Epidermal melanocyte (primary cell): ENCODE data around the gene LRRC75A.
"Not testable (repeated sequence)": the region's sequence is repeated elsewhere in the genome, so short reads cannot be mapped to it uniquely, and the experiment has no call there.

Experiments used
- DNase-seq: peaks from one replicate; pipeline ENCODE4 v3.0.0; 2011; ENCODE audit warnings: low spot score; ENCODE audit not compliant: insufficient read length

The LRRC75A gene, protein sequence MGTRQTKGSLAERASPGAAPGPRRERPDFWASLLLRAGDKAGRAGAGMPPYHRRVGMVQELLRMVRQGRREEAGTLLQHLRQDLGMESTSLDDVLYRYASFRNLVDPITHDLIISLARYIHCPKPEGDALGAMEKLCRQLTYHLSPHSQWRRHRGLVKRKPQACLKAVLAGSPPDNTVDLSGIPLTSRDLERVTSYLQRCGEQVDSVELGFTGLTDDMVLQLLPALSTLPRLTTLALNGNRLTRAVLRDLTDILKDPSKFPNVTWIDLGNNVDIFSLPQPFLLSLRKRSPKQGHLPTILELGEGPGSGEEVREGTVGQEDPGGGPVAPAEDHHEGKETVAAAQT

DNA sequence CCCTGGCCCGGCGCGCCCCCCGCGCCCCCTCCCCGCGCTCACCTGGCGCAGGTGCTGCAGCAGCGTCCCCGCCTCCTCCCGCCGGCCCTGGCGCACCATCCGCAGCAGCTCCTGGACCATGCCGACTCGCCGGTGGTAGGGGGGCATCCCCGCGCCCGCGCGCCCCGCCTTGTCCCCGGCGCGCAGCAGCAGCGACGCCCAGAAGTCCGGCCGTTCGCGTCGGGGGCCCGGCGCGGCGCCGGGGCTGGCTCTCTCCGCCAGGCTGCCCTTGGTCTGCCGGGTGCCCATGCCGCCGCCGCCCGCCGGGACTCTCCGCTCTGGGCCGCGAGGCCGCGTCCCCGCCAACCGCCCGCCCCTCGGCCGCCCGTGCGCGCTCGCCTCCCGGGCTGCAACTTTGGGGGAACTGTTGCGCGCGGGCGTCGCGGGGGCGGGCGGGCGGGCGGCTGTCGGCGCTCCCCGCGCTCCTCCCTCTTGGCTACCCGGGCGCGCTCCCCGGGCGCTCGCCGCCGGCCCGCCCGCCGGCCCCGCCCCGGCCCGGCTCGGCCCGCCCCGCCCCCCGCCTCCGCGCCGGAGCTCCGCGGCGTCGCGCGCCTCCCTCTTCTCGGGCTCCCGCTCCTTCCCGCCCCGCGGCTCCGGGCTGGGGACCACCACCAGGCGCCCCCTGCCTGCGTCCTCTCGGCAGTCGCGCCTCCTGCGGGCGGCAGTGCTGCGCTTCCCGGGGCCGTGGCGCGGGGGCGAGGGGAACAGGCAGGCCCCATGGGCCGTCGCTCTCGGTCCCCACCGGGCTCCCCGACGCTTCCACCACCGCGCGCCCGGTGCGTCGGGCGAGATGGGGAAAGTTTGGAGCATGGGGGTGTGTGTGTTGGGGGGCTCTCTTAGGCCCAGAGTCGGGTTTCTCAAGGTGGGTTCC is at the start of gene LRRC75A:
Gene LRRC75A (minus strand): TSS at position 491 of the 910 bp plus-strand sequence. CDS start 203 bp downstream, at position 288.
- DNase-seq, result peak; percentile 58

DNA sequence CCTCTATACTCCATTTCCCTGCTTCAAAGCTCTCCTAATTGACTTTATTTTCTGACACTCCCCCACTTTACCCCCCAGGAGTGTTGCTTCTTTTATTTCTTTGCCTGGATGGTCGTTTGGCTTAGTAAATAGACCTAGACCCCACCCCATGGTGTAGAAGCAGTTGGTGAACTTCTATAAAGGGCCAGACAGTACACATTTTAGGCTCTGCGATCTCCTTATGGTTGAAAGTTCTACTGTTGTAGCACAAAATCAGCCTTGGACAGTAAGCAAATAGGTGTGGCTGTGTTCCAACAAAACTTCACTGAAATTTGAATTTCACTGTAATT is 45.1 kb upstream of the LRRC75A start:
- DNase-seq, result no peak

DNA sequence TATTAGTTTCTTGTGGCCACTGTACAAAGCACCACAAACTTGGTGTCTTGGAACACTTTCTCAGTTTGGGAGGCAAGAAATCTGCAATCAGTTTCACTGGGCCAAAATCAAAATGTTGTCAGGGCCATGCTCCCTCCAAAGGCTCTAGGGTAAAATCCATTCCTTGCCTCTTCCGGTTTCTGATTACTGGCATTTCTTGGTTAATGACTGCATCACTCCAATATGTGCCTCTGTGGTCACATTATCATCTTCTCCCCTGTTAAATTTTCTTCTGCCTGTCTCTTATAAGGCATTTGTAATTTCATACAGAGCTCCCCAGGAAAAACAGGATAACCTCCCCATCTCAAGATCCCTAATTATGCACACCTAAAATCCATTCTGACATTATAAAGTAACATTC is 42.2 kb upstream of the LRRC75A start:
- no peak for DNase-seq

- DNase-seq, result no peak
Observed at GRCh38 chr17:16529906-16530305, 37.9 kb upstream of the LRRC75A start.

GRCh38 chr17:16527298-16527697 is 35.3 kb upstream of the LRRC75A start:
- no peak for DNase-seq

- DNase-seq, result not testable (repeated sequence)
Observed at GRCh38 chr17:16525556-16525955, 33.6 kb upstream of the LRRC75A start.

DNA sequence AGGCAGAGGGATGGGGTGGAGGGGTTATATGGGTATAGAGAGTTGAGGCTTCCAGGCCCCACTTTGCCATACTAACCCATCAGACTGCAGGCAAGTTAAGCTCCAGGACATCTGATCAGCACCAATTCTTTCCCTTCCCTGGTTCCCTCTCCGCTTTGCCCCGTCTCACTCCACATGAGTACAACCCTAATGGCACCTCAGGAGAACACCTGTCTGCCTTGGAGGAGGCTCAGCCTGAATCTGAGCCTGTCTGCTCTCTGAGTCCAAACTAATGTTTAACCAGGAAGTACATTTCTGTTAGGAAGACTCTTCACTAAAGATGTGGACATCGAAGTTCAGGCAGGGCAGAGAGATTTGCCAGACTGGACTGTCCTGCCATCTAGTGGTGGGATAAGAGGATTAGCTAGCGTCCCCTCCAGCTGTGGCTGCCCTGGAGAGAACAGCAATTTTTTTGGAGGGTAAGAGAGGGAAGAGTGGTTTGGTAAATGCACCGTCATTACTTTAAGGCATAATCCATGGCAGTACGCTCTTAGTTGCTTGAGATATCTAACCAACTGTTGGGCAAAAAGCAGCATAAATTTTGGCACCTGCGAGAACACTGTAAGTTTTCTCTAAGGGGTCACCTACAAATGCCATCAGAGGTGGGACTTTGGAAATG is 29.2 kb upstream of the LRRC75A start:
- peak; percentile 88 for DNase-seq

DNA sequence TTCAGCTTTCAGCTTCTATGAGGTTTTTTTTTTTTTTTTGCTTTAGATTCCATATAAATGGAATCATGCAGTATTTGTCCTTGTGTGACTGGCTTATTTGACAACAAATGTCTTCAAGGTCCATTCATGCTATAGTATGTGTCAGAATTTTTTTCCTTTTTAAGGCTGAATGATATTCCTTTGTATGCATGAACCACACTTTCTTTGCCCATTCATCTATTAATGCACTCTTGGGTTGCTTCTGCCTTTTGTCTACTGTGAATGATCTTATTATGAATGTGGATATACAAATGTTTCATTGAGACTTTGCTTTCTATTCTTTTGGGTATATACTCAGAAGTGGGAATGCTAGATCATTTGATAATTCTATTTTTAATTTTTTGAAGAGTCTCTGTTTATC is 27.0 kb upstream of the LRRC75A start:
- no peak for DNase-seq

GRCh38 chr17:16517477-16517876 is 25.5 kb upstream of the LRRC75A start:
- DNase-seq, result no peak

- peak; percentile 43 for DNase-seq
Observed at GRCh38 chr17:16516594-16517051, 24.6 kb upstream of the LRRC75A start.

DNA sequence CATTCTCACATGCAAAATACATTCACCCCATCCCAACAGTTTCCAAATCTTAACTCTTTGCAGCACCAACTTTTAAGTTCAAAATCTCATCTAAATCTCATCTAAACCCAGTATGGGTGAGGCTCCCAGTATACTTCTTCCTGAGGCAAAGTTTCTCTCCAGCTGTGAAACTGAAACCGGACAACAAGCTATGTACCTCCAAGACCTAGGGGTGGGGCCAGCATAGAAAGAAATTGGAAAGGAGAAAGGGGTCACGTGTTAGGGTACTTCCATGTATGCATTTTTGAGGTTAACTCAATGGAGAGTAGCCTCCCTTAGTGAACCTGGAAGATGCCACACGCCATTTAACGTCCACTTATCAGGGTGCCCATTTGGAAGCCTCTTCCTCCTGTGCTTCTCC is 23.9 kb upstream of the LRRC75A start:
- DNase-seq, result no peak

GRCh38 chr17:16513873-16514272 is 21.9 kb upstream of the LRRC75A start:
- DNase-seq, result no peak

DNA sequence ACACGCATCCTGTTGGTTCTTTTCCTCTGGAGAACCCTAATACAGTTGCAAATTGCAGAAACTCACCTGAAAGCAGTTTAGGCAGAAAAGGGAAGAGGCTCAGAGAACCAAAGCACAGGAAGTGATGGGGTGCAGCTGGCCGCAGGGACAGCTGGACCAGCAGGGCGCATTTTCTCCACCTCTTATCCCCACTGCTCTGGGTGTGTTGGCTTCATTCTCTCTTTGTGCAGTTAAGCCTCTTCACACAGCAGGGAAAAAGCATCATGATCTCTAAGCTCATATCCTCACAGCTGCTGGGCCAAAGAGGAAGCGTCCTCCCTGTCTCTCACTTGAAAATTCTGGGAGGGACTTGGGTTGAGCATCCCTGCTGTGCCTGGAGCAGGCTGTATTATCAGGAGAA is 20.0 kb upstream of the LRRC75A start:
- no peak for DNase-seq

- DNase-seq, result no peak
Observed at GRCh38 chr17:16511593-16511992, 19.6 kb upstream of the LRRC75A start.

DNA sequence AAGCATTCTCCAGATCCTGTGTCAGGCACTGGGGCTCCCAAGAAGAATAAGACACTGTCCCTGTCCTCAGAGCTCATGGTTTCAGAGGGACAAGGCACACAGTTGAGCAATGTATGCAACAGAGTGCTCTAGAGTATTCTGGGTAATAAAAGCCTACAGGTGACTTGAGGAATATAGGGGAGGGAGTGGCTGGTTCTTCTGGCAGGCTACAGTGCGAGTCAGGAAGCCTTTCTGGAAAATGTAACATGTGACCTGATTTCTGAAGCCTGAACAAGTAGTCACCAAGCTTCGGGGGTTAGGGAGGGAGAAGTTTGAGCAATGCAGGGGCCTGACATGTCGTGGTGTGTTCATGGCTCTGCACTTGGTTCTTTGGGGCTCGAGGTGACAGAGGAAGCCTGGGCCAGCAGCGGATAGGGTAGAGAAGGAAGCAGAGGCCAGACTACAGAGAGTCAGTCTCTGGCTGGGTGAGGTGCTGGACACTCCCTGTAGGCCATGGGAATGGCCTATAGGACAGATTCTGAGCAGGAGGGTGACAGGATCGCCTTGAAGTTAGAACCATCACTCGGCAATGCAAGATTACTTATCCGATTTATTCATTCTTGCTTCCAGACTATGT is 16.0 kb upstream of the LRRC75A start:
- DNase-seq, result no peak

- DNase-seq, result no peak
Observed at GRCh38 chr17:16506188-16506587, 14.2 kb upstream of the LRRC75A start.

DNA sequence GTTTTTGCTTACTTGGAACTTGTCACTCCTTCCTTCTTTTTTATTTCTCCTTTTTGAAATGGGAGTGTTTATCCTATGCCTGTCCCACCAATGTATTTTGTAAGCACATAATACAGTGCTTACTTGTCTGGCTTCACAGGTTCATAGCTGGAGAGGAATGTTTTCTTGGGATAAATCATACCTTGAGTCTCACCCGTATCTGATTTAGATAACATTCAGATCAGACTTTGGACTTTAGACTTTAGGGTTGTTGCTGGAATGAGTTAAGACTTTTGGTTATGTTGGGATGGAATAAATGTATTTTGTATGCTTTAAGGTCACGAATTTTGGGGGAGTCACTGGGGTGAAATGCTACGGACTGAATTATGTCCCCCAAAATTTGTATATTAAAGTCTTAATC is 13.0 kb upstream of the LRRC75A start:
- DNase-seq, result no peak

- DNase-seq, result no peak
Observed at GRCh38 chr17:16496820-16497489, 5.0 kb upstream of the LRRC75A start.

GRCh38 chr17:16495980-16496819 is 4.2 kb upstream of the LRRC75A start:
- DNase-seq, result no peak

DNA sequence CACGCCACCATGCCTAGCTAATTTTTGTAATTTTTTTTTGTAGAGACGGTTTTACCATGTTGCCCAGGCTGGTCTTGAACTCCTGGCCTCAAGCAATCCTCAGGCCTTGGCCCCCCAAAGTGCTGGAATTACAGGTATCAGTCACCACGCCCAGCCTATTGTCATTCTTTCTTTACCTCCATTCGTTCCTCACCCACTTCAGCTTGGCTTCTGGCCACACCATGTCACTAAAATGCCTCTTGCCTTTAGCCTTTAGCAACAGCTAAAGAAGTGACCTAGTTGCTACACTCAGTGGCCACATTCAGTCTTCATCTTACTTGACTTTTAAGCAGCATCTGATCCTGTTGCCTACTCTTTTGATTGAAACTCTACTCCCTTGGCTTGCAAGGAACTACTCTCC is 3.6 kb upstream of the LRRC75A start:
- no peak for DNase-seq
